ENCODE data around the gene CATSPERD.
"Not testable (repeated sequence)": the region's sequence is repeated elsewhere in the genome, so short reads cannot be mapped to it uniquely, and the experiment has no call there.

CATSPERD gene

GRCh38 chr19:5743630-5744029, 23.2 kb downstream of the CATSPERD start:
- no peak for DNase-seq

GRCh38 chr19:5744999-5745398, 24.6 kb downstream of the CATSPERD start:
- not testable (repeated sequence) for DNase-seq

- DNase-seq: not testable (repeated sequence)
Measured at GRCh38 chr19:5748920-5749319, 28.5 kb downstream of the CATSPERD start.

- no peak for DNase-seq
Measured at GRCh38 chr19:5749505-5749904, 29.1 kb downstream of the CATSPERD start.

- DNase-seq: no peak
Measured at GRCh38 chr19:5751709-5752108, 31.3 kb downstream of the CATSPERD start.

GRCh38 chr19:5753743-5754142, 33.3 kb downstream of the CATSPERD start:
- no peak for DNase-seq

GRCh38 chr19:5762608-5763217, 42.3 kb downstream of the CATSPERD start:
- DNase-seq: no peak

- DNase-seq: no peak
Measured at GRCh38 chr19:5765220-5765619, 44.8 kb downstream of the CATSPERD start.

GRCh38 chr19:5767949-5768348, 47.5 kb downstream of the CATSPERD start:
- DNase-seq: no peak

GRCh38 chr19:5772416-5772815, 52.0 kb downstream of the CATSPERD start:
- no peak for DNase-seq

GRCh38 chr19:5773276-5773675, 52.8 kb downstream of the CATSPERD start:
- no peak for DNase-seq

- no peak for DNase-seq
Measured at GRCh38 chr19:5774921-5775320, 54.5 kb downstream of the CATSPERD start.

GRCh38 chr19:5775668-5776309, 55.4 kb downstream of the CATSPERD start:
- DNase-seq: no peak

- no peak for DNase-seq
Measured at GRCh38 chr19:5778402-5778801, 58.0 kb downstream of the CATSPERD start.

- not testable (repeated sequence) for DNase-seq
Measured at GRCh38 chr19:5780916-5781315, 60.5 kb downstream of the CATSPERD start.

- no peak for DNase-seq
Measured at GRCh38 chr19:5782322-5782721, 61.9 kb downstream of the CATSPERD start.

- no peak for DNase-seq
Measured at GRCh38 chr19:5782945-5783919, 62.8 kb downstream of the CATSPERD start.

- no peak for DNase-seq
Measured at GRCh38 chr19:5784581-5785147, 64.2 kb downstream of the CATSPERD start, which contains the start of gene PRR22. PRR22 (minus strand) TSS chr19:5784746; CDS start chr19:5784660, 86 bp downstream.

- DNase-seq: no peak
Measured at GRCh38 chr19:5785423-5785822, 65.0 kb downstream of the CATSPERD start.

GRCh38 chr19:5786593-5787408, 66.4 kb downstream of the CATSPERD start:
- DNase-seq: no peak

- no peak for DNase-seq
Measured at GRCh38 chr19:5787409-5788182, 67.2 kb downstream of the CATSPERD start.

Measured in inflammatory macrophage (primary cell).